Activated B cell treated with CpG ODN at 0.5 μM for 24 hours (primary cell): ENCODE data around the gene NME3. TPM values are rescaled to one million over a fixed set of nuclear protein-coding genes. Genes with fewer than 3 reads are reported as not detected.
A peak's percentile ranks its signal among the peaks of the same experiment; 100 is the strongest.

ENCODE experiments used
- ATAC-seq: fragments of 200-7000 bp; cut with Tn5 transposase; one replicate; pipeline ENCODE4 v1.10.0; 2021; ENCODE audit warnings: low read depth, mild to moderate bottlenecking, moderate library complexity
- CTCF ChIA-PET: fragments of 350-600 bp; sonication (Branson Sonifier 250); formaldehyde crosslinking; loops from one replicate; lab custom pipeline; 2021; ENCODE audit warnings: antibody characterized with exemption; lab: Charles Lee
- POLR2A ChIA-PET: fragments of 350-600 bp; sonication (Branson Sonifier 250); formaldehyde crosslinking; loops from one replicate; lab custom pipeline; 2021; ENCODE audit warnings: antibody characterized with exemption; lab: Charles Lee
- DNase-seq: peaks from one replicate; pipeline ENCODE4 v3.0.0; 2022
- H3K27ac Mint-ChIP-seq: one replicate; pipeline ENCODE4 v1.8.0; 2020; ENCODE audit warnings: mixed read lengths
- H3K27me3 Mint-ChIP-seq: one replicate; pipeline ENCODE4 v1.8.0; 2021; ENCODE audit warnings: mixed read lengths
- H3K36me3 Mint-ChIP-seq: one replicate; pipeline ENCODE4 v1.8.0; 2021; ENCODE audit warnings: low read depth, mixed read lengths
- H3K4me1 Mint-ChIP-seq: one replicate; pipeline ENCODE4 v1.8.0; 2021; ENCODE audit warnings: mixed read lengths
- H3K4me3 Mint-ChIP-seq: one replicate; pipeline ENCODE4 v1.8.0; 2020; ENCODE audit warnings: mild to moderate bottlenecking, mixed read lengths
- H3K9me3 Mint-ChIP-seq: one replicate; pipeline ENCODE4 v1.8.0; 2020; ENCODE audit warnings: mixed read lengths
- intact Hi-C: fragments of 100-400 bp; cut with micrococcal nuclease; formaldehyde crosslinking; loops from one replicate; pipeline ENCODE4 v1.15.1; 2024
- total RNA-seq: library from RNA; stranded (reverse); gene quantifications from 2 replicates; pipeline ENCODE4 v1.2.3, GENCODE V29; 2022
- TF ChIP-seq, protein P1 (sequence below): fragments of 200-600 bp; IDR thresholded peaks from one replicate; pipeline ENCODE4 v1.8.0; 2022; ENCODE audit warnings: antibody characterized with exemption, mild to moderate bottlenecking

Gene NME3
- total RNA-seq, 1 donor from 2014 or later = 57.8 TPM

DNA sequence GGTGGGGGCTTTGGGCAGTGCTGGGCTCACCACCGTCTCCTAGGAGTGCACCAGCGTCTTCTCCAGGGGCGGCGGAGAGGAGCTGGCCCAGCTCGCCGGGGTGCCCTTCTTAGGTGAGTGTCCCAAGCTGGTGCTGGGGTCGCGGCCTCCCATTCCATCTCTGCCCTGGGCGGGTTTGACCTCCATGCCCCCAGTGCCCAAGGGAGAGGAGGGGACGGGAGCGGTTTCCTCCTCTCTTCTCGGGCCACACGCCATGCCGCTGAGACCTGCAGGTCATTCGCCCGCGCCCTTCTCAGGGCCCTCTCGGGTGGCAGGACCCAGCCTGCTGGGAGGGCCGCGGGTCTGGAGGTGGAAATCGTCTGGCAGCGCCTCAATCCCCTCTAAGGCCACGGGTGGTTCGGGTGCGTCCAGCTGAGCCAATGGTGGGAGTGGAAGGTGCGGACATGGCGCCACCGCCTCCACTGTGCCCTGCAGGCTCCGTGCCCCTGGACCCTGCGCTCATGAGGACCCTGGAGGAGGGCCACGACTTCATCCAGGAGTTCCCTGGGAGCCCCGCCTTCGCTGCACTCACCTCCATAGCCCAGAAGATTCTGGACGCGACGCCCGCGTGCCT is 16.9 kb upstream of the NME3 start:
- Mint-ChIP-seq H3K9me3 (no peaks in the 10 kb centered on the region), H3K4me3 (no peak overlapping the region), H3K36me3 (peaks cover 23% of the 10 kb centered on the region), H3K27me3 (no peaks in the 10 kb centered on the region), H3K4me1 (peaks cover 10% of the 10 kb centered on the region), H3K27ac (no peak overlapping the region)
- intact Hi-C loops = no loop called here
- POLR2A ChIA-PET = no interaction called here
- CTCF ChIA-PET = no interaction called here
- ATAC-seq (no peak), DNase-seq (no peak)
- TF ChIP-seq, protein P1, sequence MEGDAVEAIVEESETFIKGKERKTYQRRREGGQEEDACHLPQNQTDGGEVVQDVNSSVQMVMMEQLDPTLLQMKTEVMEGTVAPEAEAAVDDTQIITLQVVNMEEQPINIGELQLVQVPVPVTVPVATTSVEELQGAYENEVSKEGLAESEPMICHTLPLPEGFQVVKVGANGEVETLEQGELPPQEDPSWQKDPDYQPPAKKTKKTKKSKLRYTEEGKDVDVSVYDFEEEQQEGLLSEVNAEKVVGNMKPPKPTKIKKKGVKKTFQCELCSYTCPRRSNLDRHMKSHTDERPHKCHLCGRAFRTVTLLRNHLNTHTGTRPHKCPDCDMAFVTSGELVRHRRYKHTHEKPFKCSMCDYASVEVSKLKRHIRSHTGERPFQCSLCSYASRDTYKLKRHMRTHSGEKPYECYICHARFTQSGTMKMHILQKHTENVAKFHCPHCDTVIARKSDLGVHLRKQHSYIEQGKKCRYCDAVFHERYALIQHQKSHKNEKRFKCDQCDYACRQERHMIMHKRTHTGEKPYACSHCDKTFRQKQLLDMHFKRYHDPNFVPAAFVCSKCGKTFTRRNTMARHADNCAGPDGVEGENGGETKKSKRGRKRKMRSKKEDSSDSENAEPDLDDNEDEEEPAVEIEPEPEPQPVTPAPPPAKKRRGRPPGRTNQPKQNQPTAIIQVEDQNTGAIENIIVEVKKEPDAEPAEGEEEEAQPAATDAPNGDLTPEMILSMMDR = no peak

DNA sequence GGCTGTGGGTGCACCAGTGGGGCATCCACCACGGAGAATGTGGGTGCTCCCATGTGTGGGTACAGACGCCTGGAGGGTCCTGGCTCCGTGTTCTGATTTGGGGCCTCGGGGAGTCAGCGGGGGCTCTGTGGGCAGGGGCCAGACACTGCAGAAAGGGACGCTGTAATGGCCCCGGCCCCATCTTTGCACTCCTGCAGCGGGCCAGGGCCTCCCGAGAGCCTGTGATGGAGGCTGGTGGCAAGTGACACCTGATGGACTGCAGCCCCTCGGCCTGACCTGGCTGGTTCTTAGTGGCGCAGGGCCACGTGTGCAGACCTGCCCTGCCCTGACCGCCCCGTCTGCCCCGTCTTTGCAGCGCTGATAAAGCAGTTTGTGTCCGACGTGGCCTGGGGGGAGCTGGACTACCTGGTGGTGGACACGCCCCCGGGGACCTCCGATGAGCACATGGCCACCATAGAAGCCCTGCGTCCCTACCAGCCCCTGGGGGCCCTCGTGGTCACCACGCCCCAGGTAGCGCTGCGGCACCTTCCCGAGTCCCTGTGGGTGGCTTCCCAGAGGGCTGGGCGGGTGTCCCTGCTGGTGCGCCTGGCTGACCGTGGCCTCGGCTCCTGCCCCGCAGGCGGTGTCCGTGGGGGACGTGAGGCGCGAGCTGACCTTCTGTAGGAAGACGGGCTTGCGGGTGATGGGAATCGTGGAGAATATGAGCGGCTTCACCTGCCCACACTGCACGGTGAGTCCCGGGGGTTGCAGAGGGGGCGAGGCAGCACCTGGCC is 16.2 kb upstream of the NME3 start:
- DNase-seq (no peak), ATAC-seq (no peak)
- Mint-ChIP-seq H3K4me3 (no peak overlapping the region), H3K27me3 (no peaks in the 10 kb centered on the region), H3K27ac (no peak overlapping the region), H3K9me3 (no peaks in the 10 kb centered on the region), H3K4me1 (peaks cover 14% of the 10 kb centered on the region), H3K36me3 (peaks cover 23% of the 10 kb centered on the region)
- intact Hi-C loops = no loop called here
- ChIA-PET CTCF (no interaction called here), POLR2A (no interaction called here)
- TF ChIP-seq, protein P1 = no peak

GRCh38 chr16:1787056-1787321 is 15.6 kb upstream of the NME3 start:
- no peak for ATAC-seq
- H3K27ac Mint-ChIP-seq = no peak overlapping the region
- peaks cover 15% of the 10 kb centered on the region for H3K4me1 Mint-ChIP-seq
- H3K4me3 Mint-ChIP-seq = no peak overlapping the region
- H3K36me3 Mint-ChIP-seq = peaks cover 23% of the 10 kb centered on the region
- TF ChIP-seq, protein P1 = no peak
- intact Hi-C loops = no loop called here
- no peaks in the 10 kb centered on the region for H3K27me3 Mint-ChIP-seq
- ChIA-PET CTCF (no interaction called here), POLR2A (no interaction called here)
- H3K9me3 Mint-ChIP-seq = no peaks in the 10 kb centered on the region
- no peak for DNase-seq

DNA sequence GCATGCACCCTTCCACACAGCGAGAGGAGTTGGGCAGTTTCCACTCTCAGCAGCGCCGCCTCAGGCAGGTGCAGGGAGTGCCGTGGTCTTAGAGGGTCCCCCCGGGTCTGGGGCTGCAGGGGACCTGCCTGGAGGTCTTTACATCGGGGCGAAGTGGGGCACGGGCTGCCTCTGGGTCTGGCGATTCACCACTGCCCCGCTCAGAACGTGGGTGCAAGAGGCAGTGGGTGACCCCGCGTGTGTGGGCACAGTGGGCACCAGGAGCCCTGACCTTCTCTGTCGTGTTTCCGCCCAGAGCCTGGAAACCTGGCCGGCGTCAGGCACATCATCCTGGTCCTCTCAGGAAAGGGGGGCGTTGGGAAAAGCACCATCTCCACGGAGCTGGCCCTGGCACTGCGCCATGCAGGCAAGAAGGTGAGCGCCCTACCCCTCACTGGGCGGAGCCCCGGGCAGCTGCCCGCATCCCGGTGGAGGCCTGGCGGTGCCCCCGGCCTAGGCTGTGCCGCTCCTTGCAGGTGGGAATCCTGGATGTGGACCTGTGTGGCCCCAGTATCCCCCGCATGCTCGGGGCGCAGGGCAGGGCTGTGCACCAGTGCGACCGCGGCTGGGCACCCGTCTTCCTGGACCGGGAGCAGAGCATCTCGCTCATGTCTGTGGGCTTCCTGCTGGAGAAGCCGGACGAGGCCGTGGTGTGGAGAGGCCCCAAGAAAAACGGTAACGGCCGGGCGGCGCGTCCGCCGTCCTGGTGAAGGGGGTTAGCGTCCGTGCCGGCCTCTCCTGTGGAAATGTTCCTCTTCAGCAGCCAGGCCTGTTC is 15.1 kb upstream of the NME3 start:
- intact Hi-C loops = no loop called here
- ATAC-seq (no peak), DNase-seq (peak; percentile 13)
- Mint-ChIP-seq H3K27me3 (no peaks in the 10 kb centered on the region), H3K9me3 (no peaks in the 10 kb centered on the region), H3K4me3 (no peak overlapping the region), H3K36me3 (peaks cover 23% of the 10 kb centered on the region), H3K4me1 (peaks cover 20% of the 10 kb centered on the region), H3K27ac (no peak overlapping the region)
- TF ChIP-seq, protein P1 = no peak
- CTCF ChIA-PET = no interaction called here
- POLR2A ChIA-PET = interaction anchor here (0.6 kb wide), 1 partner anchor 49 kb away, joined by 4 read pairs; no protein-coding TSS in a partner anchor

GRCh38 chr16:1785846-1786170 is 14.5 kb upstream of the NME3 start:
- no peak for DNase-seq
- CTCF ChIA-PET = no interaction called here
- intact Hi-C loops = no loop called here
- peaks cover 23% of the 10 kb centered on the region for H3K36me3 Mint-ChIP-seq
- POLR2A ChIA-PET = interaction anchor here (0.6 kb wide), 1 partner anchor 50 kb away, joined by 4 read pairs; no protein-coding TSS in a partner anchor
- no peak overlapping the region for H3K27ac Mint-ChIP-seq
- peaks cover 24% of the 10 kb centered on the region for H3K4me1 Mint-ChIP-seq
- no peaks in the 10 kb centered on the region for H3K27me3 Mint-ChIP-seq
- no peak for ATAC-seq
- TF ChIP-seq, protein P1 = no peak
- no peaks in the 10 kb centered on the region for H3K9me3 Mint-ChIP-seq
- H3K4me3 Mint-ChIP-seq = no peak overlapping the region
